IPS-NIHi7 (cell line): ENCODE results near the gene BAIAP2.

Source experiments
- DNase-seq: peaks from one replicate; pipeline ENCODE4 v3.0.0; 2012; ENCODE audit warnings: mixed read lengths; ENCODE audit errors: extremely low spot score

The BAIAP2 gene

DNA sequence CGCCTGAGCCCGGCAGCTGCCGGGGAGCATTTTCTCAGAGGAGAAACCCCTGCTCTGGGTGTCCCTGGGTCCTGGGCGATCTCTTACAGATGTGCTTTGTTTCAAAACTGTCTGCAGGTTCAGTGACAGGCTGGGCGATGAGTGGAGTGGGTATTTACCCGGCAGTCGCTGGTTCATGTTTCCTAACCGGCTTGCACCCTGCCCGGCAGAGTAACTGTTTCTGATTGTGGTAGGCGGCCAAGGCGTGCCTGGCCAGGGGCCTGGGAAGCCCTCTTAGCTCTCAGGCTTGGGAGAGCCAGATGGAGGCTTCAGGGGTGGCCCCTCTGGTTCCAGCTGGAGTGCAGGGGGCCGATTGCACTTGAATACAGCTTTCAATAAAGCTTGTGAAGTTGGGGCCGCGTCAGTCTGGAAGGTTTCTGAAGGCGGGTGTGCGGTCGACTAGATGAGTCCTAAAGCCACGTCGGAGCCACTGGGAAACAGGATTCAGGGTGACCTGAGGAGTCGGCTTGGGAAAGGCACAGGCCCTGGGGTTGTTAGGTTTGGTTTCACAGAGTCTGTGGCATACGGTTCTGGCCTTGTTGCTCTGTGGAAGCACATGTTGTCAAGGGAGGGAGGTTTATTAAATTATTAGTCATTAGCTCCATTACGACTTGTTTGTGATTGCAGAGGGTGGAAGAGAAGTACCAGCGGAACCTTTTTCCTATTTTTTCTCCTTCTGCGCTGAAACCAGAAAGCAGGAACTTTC is 1.4 kb downstream of the BAIAP2 start:
- no peak for DNase-seq

DNA sequence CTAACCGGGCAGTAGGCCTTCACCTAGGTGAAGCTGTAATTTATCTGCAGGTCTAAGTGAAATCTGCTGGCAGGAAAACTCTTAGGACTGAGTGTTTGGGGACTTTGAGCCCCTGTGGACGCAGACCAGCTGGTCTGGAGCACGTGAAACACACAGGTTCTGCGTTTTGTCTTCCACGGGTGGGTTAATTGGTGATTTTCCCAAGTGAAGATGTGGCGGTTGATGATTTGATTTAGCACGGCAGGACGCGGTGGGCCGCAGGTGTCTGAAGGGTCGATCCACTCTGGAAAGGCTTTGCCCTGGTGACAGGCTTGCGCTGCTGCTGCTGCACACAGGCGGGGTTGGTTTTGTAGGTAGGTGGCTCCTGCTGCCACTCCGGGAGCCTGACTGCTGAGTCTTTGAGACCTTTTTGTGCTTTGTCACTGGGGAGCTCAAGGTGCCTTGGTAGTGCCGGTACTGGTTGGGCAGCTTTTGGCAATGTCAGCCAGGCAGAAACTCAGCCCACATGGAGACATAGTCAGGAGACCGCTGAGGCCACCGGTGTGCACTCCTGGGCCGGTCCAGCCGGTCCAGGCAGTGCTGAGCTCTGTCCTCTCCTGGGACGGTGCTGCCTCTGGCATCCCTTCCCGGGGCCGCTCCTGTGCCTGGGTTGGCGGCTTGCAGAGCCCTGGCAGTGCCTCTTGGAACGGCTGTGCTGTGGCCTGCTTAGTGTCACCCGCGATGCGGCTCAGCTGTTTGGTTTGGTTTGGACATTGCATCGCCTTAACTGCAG is 2.3 kb downstream of the BAIAP2 start:
- no peak for DNase-seq

DNA sequence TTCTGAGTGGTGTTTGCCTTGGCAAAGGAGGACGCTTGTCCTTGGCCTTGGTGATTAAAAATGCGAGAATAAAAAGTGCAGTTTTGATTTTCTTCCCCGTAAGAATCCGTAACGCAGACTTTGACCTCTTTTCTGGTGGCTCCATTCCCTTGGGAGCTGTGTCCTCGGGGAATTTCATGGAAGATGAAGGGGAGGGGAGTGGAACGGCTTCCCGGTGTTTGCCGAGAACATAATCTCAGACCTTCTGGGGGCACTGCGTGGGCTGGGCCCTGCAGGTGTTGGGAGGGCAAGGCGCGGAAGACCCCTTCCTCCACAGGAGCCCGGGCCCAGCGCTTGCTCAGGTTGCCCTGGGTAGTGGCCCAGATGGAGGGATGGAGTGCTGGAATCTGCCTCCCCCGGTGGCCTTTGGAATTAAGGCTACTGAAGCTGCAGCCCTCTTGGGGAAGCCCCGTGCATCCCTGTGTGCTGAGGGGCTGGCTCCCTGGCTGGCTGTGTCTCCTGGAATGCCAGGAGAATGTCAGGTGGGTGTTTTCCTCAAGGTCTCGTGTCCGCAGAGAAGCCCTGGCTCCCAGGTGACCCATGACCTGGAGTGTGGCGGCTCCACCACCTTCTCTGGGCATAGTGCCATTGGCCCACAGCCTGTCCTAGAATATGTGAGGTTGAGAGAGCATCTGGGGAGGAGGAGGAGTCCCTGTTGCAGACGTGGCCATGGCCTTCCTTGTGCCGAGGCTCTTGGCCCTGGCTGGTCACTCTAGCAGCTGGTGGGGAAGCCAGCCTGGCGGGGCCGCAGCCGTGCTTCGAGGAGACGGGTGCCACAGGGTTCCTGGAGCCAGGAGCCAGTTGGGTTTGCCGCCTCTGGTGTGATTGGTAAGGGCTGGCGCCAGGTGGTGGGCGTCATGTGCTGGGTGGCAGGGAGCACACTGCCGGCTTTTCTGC is 3.1 kb downstream of the BAIAP2 start:
- DNase-seq: no peak

- no peak for DNase-seq
These were observed 4.1 kb downstream of the BAIAP2 start for GRCh38 chr17:81039096-81039495.

DNA sequence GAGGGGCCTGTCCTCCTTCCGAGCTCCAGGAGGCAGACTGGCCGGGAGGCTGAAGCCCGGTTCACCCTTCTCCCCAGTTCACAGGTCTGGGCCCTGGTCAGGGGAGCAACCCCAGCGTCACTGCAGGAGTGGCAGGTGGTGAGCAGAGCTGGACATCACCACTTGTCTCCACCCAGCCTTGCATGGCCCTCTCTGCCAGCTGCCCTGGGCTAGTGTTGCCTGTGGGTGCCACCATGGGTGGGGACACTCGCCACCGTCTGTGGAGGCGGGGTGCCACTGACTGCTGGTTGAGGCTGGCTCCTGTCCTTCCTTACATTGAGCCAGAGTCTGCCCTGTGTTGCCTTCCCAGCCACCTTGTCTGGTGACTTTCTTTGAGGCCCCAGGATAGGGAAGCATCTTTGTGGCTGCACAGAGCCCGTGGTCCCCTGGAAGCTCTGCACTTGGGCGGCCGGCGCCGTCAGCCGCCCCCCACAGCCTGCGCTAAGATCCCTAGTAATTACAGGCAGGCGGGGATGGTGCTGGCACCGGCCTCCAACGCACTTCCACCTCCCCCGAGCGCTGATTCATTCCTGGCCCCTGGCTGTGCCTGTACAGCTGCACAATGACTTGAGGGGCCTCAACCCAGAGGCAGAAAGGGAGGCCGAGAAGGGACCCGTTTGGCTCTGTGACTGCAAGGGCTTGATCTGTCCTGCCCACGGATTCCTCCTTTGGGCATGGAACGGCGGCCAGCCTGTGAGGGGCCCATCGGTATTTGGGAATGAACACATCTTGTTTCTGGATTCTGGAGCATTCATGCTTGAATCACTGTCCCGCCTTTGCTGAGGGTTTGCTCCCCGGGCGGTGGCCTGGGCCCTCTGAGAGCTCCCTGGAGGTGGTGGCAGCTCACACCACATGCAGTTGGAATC is 5.2 kb downstream of the BAIAP2 start:
- no peak for DNase-seq

DNA sequence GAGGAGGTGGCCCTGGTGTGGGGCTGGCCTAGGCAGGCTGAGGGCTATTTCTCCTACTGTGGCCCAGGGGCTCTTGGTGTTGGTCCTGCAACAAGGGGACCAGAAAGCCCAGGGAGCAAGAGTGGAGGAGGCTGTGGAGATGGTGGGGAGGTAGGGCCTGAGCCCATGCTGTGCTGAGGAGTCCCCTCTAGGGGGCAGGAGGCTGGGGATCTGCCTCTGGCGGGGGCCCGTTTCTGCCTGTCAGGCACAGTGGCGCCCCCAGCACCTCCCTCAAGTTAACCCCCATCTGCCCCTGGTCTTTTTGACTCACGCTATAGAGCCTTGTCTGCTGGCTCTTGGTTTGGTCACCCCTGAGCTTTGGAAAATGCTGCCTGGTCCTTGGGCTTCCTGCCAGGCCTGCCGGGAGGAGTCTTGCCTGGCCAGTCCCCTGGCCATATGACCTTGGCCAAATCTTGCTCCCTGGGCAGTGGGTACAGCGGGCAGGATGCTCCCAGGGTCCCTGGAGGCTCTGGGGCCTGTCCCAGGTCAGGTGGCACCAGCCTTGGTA is 5.9 kb downstream of the BAIAP2 start:
- DNase-seq: peak; percentile 79

- no peak for DNase-seq
These were observed 7.7 kb downstream of the BAIAP2 start for GRCh38 chr17:81042606-81043005.

DNA sequence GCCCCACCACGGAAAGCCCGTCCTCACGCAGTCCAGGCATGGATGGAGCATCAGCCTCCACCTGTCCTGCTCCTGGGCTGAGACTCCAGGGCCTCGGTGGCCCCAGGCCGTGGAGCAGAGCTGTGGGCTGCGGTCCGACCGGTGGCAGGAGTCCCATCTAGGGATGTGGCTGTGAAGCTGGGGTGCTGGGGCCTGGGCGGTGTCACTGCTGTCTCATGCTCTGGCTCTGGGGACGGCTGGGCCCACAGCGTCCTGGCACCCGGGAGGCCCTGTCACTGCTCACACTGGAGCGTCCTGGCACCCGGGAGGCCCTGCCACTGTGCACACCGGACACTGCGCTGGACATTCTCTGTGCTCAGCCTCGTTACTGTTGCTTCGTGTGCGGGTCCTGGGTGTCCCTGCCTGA is 8.4 kb downstream of the BAIAP2 start:
- DNase-seq: no peak

GRCh38 chr17:81043725-81044427 is 8.9 kb downstream of the BAIAP2 start:
- peak; percentile 78 for DNase-seq

DNA sequence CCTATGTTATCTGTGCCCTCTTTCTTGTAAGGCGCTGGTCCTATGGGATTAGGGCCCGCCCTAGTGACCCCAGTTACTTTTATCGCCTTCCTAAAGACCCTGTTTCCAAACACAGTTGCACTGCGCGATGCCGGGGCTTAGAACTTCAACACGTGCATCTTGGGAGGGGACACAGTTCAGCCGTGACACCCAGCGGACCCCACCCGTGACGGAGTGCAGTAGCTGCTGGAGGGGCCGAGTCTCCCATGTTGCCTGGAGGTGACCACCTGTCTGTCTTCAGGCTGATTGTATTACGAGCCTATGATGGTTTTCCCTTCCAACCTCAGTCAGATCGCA is 9.4 kb downstream of the BAIAP2 start:
- no peak for DNase-seq

DNA sequence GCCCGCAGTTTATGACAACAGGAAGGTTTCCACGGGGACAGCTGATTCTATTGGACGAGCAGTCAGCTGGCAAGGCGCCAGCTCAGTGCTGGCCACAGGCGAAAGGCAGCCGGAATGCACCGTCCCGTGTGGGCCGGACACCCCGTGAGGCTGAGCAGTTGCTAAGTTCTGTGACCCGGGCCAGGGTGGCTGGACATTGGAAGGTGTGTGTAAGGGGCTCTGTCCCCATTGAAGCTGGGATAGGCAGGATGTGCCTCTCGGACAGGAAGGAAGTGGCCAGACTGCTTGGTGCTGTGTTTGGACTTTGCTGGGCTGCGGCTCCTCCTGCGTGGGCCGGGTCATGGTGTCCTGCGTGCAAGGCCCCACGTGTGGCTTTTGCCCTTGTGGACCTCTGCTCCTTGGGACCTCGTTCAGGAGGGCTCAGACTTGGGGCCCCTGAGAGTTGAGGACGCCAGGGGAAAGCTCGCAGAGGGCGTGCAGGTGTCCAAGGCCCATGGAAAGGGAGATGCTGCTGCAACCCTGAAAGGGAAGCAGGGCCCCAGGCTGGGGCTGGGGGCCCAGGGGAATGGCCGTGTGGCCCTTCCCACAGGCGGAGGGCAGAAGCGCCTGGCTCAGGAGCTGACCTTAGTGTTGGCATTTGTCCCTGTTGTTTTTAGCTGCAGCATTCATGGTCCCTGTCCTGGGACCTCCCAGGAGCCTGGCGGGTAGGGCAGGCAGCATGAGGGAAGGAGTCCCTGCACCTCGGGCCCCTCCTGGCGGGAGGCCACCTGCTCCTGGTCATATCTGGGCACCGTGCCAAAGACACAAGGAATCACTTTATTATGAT is 10.0 kb downstream of the BAIAP2 start:
- DNase-seq: no peak

- DNase-seq: no peak
These were observed 10.7 kb downstream of the BAIAP2 start for GRCh38 chr17:81045590-81046095.

- no peak for DNase-seq
These were observed 11.3 kb downstream of the BAIAP2 start for GRCh38 chr17:81046132-81046769.

DNA sequence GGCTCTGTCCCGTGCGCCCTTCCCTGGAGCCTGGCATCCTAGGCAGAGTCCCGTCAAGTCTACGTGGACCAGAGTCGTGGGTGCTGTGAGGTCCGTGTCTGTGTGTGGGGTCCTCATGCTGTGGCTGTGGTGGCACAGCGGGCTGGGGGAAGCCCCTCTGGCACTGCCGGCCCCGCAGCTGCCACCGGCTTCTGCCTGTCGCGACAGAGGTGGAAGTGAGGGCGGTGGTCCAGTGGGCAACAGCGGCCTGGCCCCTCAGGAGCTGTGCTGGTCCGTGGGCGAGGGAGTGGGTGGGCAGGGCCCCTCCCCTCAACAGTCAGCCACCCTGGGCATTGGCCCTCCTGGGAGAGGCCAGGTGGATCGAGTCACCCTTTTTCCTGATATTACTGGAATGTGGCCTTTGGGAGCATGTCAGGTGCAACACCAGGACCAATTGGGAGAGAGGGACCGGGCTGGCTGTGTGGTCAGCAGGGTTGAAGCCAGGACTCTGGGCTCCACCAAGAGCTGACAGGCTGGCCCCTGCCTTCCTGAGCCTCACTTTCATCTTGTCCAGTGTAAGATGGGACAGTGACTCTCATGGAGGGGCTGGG is 11.9 kb downstream of the BAIAP2 start:
- no peak for DNase-seq

- DNase-seq: no peak
These were observed 13.9 kb downstream of the BAIAP2 start for GRCh38 chr17:81048827-81049371.

GRCh38 chr17:81049372-81049911 is 14.5 kb downstream of the BAIAP2 start:
- DNase-seq: no peak

GRCh38 chr17:81049973-81050551 is 15.1 kb downstream of the BAIAP2 start:
- DNase-seq: no peak
